ENCODE results near the gene GOLGA3.

GOLGA3 gene

DNA sequence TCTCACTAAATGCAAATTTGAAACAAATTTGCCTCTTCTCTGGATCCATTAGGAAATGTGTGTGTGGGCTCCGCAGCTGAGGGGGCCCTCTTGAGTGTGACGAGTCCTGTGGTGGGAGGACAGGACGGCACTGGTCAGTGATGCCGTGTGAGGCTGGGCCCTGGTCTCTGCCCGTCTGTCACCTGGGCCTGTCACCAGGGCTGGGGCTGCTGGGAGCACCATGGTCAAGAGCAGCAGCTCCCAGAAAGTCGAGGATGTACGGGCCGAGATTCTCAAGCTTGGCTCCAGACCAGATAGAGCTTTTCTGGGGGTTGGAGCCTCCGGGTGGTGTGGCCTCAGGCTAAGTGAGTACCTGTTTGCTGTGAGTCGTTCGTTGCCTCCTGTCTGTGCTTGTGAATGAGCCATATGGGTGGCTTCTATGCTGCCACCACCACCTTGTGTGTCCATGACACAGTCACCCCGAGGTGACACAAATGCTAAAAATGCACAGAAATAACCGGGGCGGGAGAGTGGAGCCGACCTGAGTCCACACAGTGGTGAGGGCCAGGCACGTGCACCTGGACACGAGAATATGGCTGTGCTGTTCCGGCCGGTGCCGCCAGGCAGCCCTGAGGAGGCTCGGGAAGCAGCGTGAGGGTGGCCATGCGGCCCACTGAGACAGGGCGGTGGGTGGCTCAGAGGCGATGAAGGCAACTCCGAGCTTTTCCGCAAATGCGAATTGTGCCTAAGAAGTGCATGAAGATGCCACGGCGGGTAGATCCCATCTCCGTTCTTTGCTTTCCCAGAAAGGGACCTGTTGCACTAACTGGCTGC, 109.3 kb downstream of the GOLGA3 start:
- DNase-seq (ENCODE audit: low read depth) = no peak
